Progenitor cell of endocrine pancreas (in vitro differentiated cells): ENCODE measurements around the gene IP6K3. TPM values are rescaled to one million over a fixed set of nuclear protein-coding genes. Genes with fewer than 3 reads are reported as not detected.

ENCODE experiments used
- DNase-seq: peaks from one replicate; pipeline ENCODE4 v3.0.0; 2021; ENCODE audit warnings: low spot score; ENCODE audit not compliant: unreplicated experiment
- H3K27ac Mint-ChIP-seq: 2 replicates; pipeline ENCODE4 v1.8.0; 2021; ENCODE audit warnings: mild to moderate bottlenecking, moderate library complexity, mixed read lengths
- H3K27me3 Mint-ChIP-seq: 2 replicates; pipeline ENCODE4 v1.8.0; 2021; ENCODE audit warnings: mixed read lengths
- H3K36me3 Mint-ChIP-seq: 2 replicates; pipeline ENCODE4 v1.8.0; 2022; ENCODE audit warnings: mixed read lengths; ENCODE audit not compliant: insufficient read depth
- H3K4me1 Mint-ChIP-seq: 2 replicates; pipeline ENCODE4 v1.8.0; 2021; ENCODE audit warnings: low read depth, mixed read lengths
- H3K4me3 Mint-ChIP-seq: 2 replicates; pipeline ENCODE4 v1.8.0; 2021; ENCODE audit warnings: low read depth, mild to moderate bottlenecking, moderate library complexity, mixed read lengths
- H3K9me3 Mint-ChIP-seq: 2 replicates; pipeline ENCODE4 v1.8.0; 2021; ENCODE audit warnings: low read depth, mixed read lengths
- CTCF ChIP-seq: fragments of 200-600 bp; sonication (generic); IDR thresholded peaks from one replicate; pipeline ENCODE4 v1.5.0; 2021; ENCODE audit warnings: antibody characterized with exemption, mild to moderate bottlenecking; ENCODE audit not compliant: unreplicated experiment
- total RNA-seq: library from RNA; stranded (reverse); gene quantifications from 2 replicates; pipeline ENCODE4 v1.2.1, GENCODE V29; 2021

IP6K3 gene
- total RNA-seq, 1 donor from 2014 or later = 0.14 TPM

GRCh38 chr6:33728438-33728837 lies 18.3 kb downstream of the IP6K3 start:
- H3K4me1 Mint-ChIP-seq = peaks cover 13% of the 10 kb centered on the region
- no peaks in the 10 kb centered on the region for H3K36me3 Mint-ChIP-seq
- H3K9me3 Mint-ChIP-seq = no peaks in the 10 kb centered on the region
- peaks cover 35% of the 10 kb centered on the region for H3K27me3 Mint-ChIP-seq
- H3K27ac Mint-ChIP-seq = no peak overlapping the region
- TF ChIP-seq CTCF = no peak
- H3K4me3 Mint-ChIP-seq = no peak overlapping the region
- DNase-seq = no peak

GRCh38 chr6:33727932-33728331 lies 18.8 kb downstream of the IP6K3 start:
- H3K9me3 Mint-ChIP-seq = no peaks in the 10 kb centered on the region
- no peak overlapping the region for H3K4me3 Mint-ChIP-seq

GRCh38 chr6:33727126-33727525 lies 19.6 kb downstream of the IP6K3 start:
- TF ChIP-seq CTCF = no peak
- Mint-ChIP-seq H3K36me3 (no peaks in the 10 kb centered on the region), H3K9me3 (no peaks in the 10 kb centered on the region), H3K4me1 (peaks cover 16% of the 10 kb centered on the region), H3K27ac (no peak overlapping the region), H3K4me3 (no peak overlapping the region), H3K27me3 (peaks cover 40% of the 10 kb centered on the region)
- no peak for DNase-seq

More at GRCh38 chr6:33727932-33728331, 18.8 kb downstream of the IP6K3 start:
- peaks cover 13% of the 10 kb centered on the region for H3K4me1 Mint-ChIP-seq
- no peak for TF ChIP-seq CTCF
- DNase-seq = no peak
- H3K36me3 Mint-ChIP-seq = no peaks in the 10 kb centered on the region
- no peak overlapping the region for H3K27ac Mint-ChIP-seq
- peaks cover 39% of the 10 kb centered on the region for H3K27me3 Mint-ChIP-seq

- no peak overlapping the region for H3K27ac Mint-ChIP-seq
- no peak for TF ChIP-seq CTCF
- no peak overlapping the region for H3K4me3 Mint-ChIP-seq
- H3K9me3 Mint-ChIP-seq = no peaks in the 10 kb centered on the region
- H3K36me3 Mint-ChIP-seq = no peaks in the 10 kb centered on the region
- no peak for DNase-seq
- peaks cover 18% of the 10 kb centered on the region for H3K4me1 Mint-ChIP-seq
- peaks cover 40% of the 10 kb centered on the region for H3K27me3 Mint-ChIP-seq
Observed at GRCh38 chr6:33726696-33727095, 20.0 kb downstream of the IP6K3 start.

- no peak overlapping the region for H3K4me3 Mint-ChIP-seq
Observed at GRCh38 chr6:33725891-33726673, 20.6 kb downstream of the IP6K3 start.

More at GRCh38 chr6:33725891-33726673, 20.6 kb downstream of the IP6K3 start:
- Mint-ChIP-seq H3K9me3 (no peaks in the 10 kb centered on the region), H3K27me3 (peaks cover 38% of the 10 kb centered on the region), H3K27ac (no peak overlapping the region), H3K36me3 (no peaks in the 10 kb centered on the region), H3K4me1 (peaks cover 18% of the 10 kb centered on the region)
- TF ChIP-seq CTCF = no peak
- DNase-seq = no peak
